Stimulated activated CD8-positive, alpha-beta memory T cell treated with anti-CD3 and anti-CD28 coated beads, Interleukin-15, amount 100 ng/mL, for 24 hours (primary cell): ENCODE measurements around the gene KRT71.

Experiments
- DNase-seq: peaks from one replicate; pipeline ENCODE4 v3.0.0-alpha.2; 2020; ENCODE audit warnings: low read depth

Gene KRT71

GRCh38 chr12:52575256-52575655, 22.3 kb upstream of the KRT71 start:
- no peak for DNase-seq

GRCh38 chr12:52573743-52574142, 20.8 kb upstream of the KRT71 start, which contains the start of gene KRT74:
Gene KRT74 (minus strand): TSS chr12:52573843. CDS start chr12:52573777, 66 bp downstream.
- no peak for DNase-seq

- no peak for DNase-seq
Observed at GRCh38 chr12:52573306-52573705, 20.4 kb upstream of the KRT71 start.

GRCh38 chr12:52570511-52570910, 17.6 kb upstream of the KRT71 start:
- DNase-seq = no peak

GRCh38 chr12:52568111-52568510, 15.2 kb upstream of the KRT71 start:
- no peak for DNase-seq

GRCh38 chr12:52566847-52567291, 13.9 kb upstream of the KRT71 start:
- DNase-seq = peak; percentile 7

- DNase-seq = no peak
Observed at GRCh38 chr12:52564582-52564981, 11.6 kb upstream of the KRT71 start.

GRCh38 chr12:52561880-52562449, 9.0 kb upstream of the KRT71 start:
- DNase-seq = no peak

GRCh38 chr12:52559979-52560378, 7.0 kb upstream of the KRT71 start:
- DNase-seq = no peak

GRCh38 chr12:52558781-52559445, 6.0 kb upstream of the KRT71 start:
- no peak for DNase-seq

GRCh38 chr12:52557476-52557875, 4.5 kb upstream of the KRT71 start:
- DNase-seq = no peak

- no peak for DNase-seq
Observed at GRCh38 chr12:52555577-52555976, 2.6 kb upstream of the KRT71 start.

- DNase-seq = no peak
Observed at GRCh38 chr12:52552055-52552454, 890 bp downstream of the KRT71 start.

- DNase-seq = no peak
Observed at GRCh38 chr12:52551216-52551865, 1.6 kb downstream of the KRT71 start.

- no peak for DNase-seq
Observed at GRCh38 chr12:52546126-52546525, 6.8 kb downstream of the KRT71 start.

GRCh38 chr12:52543985-52544883, 8.7 kb downstream of the KRT71 start:
- no peak for DNase-seq

- no peak for DNase-seq
Observed at GRCh38 chr12:52542785-52543318, 10.1 kb downstream of the KRT71 start.

GRCh38 chr12:52542157-52542556, 10.8 kb downstream of the KRT71 start:
- DNase-seq = no peak

- DNase-seq = no peak
Observed at GRCh38 chr12:52541709-52542108, 11.2 kb downstream of the KRT71 start.

- DNase-seq = no peak
Observed at GRCh38 chr12:52540531-52540930, 12.4 kb downstream of the KRT71 start.

- no peak for DNase-seq
Observed at GRCh38 chr12:52539821-52540173, 13.1 kb downstream of the KRT71 start.
